ENCODE data around the gene CWH43.
"Not testable (repeated sequence)": the region's sequence is repeated elsewhere in the genome, so short reads cannot be mapped to it uniquely, and the experiment has no call there.

- TF ChIP-seq, protein P1, sequence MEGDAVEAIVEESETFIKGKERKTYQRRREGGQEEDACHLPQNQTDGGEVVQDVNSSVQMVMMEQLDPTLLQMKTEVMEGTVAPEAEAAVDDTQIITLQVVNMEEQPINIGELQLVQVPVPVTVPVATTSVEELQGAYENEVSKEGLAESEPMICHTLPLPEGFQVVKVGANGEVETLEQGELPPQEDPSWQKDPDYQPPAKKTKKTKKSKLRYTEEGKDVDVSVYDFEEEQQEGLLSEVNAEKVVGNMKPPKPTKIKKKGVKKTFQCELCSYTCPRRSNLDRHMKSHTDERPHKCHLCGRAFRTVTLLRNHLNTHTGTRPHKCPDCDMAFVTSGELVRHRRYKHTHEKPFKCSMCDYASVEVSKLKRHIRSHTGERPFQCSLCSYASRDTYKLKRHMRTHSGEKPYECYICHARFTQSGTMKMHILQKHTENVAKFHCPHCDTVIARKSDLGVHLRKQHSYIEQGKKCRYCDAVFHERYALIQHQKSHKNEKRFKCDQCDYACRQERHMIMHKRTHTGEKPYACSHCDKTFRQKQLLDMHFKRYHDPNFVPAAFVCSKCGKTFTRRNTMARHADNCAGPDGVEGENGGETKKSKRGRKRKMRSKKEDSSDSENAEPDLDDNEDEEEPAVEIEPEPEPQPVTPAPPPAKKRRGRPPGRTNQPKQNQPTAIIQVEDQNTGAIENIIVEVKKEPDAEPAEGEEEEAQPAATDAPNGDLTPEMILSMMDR (IDR thresholded peaks at IDR 0.05 in 8 of 11, conservative IDR thresholded peaks at IDR 0.05 in 3 of 11), result not testable (repeated sequence)
- not testable (repeated sequence) for TF ChIP-seq POLR2A (IDR thresholded peaks at IDR 0.05)
Observed at GRCh38 chr4:49072196-49072595, 86.1 kb downstream of the CWH43 start.

Measured in spleen (tissue), 7 donors.